HG02884 (cell line): ENCODE results near the gene BDKRB1.
"Not testable (repeated sequence)": the region's sequence is repeated elsewhere in the genome, so short reads cannot be mapped to it uniquely, and the experiment has no call there.

Experiments
- ATAC-seq: cut with Tn5 transposase; IDR thresholded peaks from one replicate; pipeline ENCODE4 v1.9.1; 2021; ENCODE audit warnings: mild to moderate bottlenecking, moderate library complexity; ENCODE audit not compliant: unreplicated experiment

BDKRB1 gene

DNA sequence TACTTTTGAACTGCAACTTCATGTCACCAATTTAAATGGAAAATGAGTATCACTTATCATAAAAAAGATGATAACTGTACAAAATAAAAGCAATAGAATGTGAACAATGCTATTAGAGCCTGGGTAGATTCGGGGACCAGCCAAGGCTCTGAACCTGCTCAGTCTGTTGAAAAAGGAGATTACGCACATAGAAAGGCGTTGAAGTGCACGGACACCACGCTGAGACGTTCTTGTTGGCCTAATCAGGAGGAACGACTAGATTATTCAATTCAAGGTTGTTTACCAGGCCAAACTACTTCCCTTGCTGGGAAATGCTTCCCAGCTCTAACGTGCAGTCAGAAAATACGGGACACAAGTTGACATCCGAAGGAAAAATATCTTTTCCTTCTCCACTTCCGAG lies 23.5 kb upstream of the BDKRB1 start:
- ATAC-seq = no peak

DNA sequence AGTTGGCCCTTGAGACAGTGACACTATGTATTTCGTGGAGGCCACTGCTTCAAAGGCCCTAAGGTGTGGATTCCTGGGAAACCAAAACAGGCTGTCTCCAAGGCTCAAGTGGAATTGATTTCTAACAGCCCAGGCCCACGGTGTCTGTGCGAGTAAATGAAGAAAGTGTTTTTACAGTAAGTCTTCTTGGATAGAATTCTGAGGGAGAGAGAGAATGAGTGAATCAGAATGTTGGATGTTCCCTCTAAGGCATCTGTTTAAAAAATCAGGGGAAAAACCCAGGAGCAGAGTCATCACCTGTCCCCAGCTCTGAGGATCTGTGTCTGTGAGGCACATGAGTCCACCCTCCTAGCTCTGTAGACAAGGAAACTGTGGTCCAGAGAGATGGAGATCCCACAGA lies 22.3 kb upstream of the BDKRB1 start:
- no peak for ATAC-seq

DNA sequence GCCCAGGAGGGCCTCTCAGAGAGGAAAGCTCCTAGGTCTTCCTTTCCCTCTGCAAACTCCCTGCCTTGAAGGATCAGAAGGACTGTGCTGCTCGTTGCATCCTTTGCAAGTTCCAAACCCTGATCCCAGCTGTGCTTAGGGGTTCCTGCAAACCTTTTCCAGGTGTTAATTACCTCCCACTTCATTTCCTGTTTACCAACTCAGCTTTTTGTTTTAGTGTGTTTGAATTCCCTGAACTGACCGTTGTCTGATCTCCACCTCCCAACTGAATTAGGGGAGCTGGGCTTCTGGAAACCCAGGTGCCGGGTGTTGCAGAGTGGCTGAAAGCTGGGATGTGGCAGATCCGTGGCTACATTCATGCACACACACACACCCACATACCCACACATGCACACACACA lies 20.6 kb upstream of the BDKRB1 start:
- no peak for ATAC-seq

- ATAC-seq = no peak
Measured at GRCh38 chr14:96237641-96238040, 18.4 kb upstream of the BDKRB1 start.

GRCh38 chr14:96238676-96239265 lies 17.2 kb upstream of the BDKRB1 start:
- no peak for ATAC-seq

DNA sequence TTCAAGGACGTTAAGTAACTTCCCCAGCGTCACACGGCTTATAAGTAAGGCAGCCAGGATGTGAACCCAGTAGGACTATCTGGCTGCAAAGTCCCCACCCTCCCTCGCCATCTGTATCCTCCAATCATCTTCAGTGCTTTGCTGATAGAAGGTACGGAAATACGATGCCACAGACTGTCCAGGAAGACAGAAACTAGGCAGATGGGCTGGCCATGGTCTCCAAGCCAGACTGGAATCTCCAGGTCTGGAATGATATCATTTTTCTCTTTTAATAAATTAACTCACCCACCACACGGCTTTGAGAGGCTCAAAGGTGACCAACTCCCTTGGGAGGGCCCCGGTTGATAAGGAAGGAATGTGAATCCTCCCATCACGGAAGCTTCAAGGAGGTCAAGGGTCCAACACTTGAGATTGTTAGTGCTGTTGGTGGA lies 16.3 kb upstream of the BDKRB1 start:
- ATAC-seq = no peak

DNA sequence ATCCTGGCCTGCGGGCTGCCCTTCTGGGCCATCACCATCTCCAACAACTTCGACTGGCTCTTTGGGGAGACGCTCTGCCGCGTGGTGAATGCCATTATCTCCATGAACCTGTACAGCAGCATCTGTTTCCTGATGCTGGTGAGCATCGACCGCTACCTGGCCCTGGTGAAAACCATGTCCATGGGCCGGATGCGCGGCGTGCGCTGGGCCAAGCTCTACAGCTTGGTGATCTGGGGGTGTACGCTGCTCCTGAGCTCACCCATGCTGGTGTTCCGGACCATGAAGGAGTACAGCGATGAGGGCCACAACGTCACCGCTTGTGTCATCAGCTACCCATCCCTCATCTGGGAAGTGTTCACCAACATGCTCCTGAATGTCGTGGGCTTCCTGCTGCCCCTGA lies 15.4 kb upstream of the BDKRB1 start:
- no peak for ATAC-seq

DNA sequence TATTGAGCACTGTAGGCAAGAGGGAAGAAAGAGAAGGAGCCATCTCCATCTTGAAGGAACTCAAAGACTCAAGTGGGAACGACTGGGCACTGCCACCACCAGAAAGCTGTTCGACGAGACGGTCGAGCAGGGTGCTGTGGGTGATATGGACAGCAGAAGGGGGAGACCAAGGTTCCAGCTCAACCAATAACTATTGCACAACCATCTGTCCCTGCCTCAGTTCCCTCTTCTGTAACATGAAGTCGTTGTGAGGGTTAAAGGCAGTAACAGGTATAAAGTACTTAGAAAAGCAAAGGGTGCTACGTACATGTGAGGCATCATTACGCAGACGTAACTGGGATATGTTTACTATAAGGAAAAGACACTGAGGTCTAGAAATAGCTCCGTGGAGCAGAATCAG lies 13.9 kb upstream of the BDKRB1 start:
- no peak for ATAC-seq

DNA sequence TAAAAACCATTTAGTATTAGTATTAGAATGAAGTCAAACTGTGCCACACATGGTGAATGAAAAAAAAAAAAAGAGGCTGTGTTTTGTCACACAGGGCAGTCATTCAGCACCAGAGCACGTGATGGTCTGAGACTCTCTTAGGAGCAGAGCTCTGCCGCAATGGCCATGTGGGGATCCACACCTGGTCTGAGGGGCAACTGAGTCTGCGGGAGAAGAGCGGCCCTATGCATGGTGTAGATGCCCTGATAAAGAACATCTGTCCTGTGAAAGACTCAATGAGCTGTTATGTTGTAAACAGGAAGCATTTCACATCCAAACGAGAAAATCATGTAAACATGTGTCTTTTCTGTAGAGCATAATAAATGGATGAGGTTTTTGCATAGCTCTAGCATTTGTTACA lies 12.2 kb upstream of the BDKRB1 start:
- no peak for ATAC-seq

- not testable (repeated sequence) for ATAC-seq
Measured at GRCh38 chr14:96245074-96245473, 10.9 kb upstream of the BDKRB1 start.

DNA sequence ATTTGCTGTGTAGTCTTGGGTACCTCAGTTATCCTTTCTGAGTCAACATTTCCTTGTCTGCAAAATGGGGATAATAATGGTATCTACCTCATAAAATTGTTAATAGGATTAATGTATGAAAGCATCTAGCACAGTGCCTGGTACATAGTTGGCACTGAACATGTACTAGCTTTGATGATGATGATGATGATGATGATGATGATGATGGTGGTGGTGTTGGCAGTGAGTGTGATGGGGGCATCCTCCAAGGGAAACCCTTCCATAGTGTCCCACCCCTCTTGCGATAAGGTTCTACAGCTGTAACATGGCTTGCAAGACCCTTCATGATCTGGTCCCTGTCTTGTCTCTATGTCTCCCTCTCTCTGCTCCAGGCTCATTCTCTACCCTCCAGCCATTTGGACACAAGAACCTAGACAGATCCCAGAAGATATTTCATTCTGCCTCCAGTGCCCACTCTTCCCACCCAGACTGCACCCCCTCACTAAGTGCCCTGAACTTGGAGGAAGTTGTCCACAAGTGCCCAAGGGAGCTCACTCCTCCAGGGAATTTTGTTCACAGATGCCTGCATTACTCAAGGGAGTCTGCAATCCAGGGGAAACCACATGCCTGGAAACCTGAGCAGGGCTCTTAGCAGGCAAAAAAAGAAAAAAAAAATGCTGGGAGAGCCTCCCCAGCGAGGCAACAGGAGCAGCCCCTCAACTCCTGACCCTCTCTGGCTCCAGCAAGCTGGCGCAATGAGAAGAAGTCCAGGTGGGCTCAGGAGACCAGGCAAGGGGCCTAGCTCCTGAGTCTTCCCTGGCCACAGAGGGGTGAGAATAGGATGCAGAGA lies 10.1 kb upstream of the BDKRB1 start:
- no peak for ATAC-seq

GRCh38 chr14:96246539-96246847 lies 9.5 kb upstream of the BDKRB1 start:
- ATAC-seq = no peak

DNA sequence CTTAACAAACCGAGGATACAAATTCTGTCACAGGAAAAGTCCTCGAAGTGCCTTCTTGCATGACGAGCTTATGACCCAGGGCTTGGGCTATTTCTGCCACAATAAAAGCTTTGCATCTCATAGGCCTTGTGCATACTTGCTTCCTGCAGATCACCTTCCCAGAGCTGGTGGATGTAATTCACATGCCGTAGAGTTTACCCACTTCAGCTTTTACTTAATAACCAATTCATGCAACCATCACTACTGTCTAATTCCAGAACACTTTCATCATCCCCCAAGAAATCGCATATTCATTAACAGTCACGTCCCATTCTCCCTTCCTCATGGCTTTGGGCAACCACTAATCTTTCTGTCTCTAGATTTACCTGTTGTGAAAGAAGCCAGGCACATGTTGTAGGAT lies 9.0 kb upstream of the BDKRB1 start:
- no peak for ATAC-seq

DNA sequence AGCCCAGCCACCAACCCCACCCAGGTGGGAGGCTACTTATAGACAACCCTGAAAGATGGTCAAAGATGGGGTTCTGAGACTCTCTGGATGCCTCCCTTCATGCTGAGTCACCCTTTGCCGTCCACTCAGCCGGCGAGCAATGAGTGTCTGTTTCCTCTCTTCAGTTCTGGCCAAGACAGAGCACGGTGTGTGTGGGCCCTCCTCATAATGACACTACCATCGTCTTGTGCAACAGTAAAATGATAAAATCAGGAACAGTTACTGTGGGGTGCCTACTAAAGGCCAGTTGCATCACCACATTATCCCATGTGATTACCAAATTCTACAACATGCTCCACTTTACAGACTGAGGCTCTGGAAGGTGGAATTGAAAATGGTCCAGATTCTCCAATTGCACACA lies 7.0 kb upstream of the BDKRB1 start:
- no peak for ATAC-seq

DNA sequence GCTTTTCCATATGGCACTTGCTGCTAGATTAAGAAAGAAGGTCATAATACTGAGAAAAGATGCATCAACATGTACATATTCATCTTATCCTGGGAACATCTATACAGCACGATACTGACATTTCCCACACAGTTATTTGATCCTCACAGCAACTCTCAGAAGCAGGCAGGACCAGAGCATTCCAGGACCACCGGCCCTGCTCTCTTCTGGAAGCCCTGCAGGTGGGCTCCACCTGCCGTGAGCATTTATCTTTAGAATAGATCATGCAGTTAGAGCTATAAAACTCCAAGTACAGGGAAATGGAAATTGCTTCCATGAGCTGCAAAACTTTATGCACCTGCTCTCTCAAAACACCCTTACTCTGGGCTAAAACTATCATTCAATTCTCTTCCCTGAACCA lies 5.5 kb upstream of the BDKRB1 start:
- ATAC-seq = no peak

DNA sequence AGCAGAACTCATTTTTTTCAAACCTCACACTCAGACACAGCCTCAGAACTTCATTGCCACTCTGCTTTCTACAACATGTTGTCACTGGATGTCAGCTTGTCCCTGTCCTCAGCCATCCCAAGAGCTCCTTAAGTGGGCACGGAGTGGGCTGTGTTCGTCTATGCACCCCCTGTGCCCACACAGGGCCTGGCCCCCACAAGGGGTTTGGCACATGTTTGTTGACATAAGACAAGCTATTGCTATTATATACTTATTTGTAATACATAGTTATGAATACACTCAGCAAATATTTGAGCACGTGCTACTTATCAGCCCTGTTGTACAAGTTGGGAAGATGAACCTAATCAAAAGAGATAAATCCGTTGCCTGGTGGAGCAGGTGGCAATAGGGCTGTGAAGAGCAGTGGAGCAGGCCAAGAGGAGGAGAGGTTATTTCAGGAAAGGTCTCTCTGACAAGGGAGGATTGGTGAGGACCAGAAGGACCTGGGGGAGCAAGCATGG lies 4.3 kb upstream of the BDKRB1 start:
- no peak for ATAC-seq

DNA sequence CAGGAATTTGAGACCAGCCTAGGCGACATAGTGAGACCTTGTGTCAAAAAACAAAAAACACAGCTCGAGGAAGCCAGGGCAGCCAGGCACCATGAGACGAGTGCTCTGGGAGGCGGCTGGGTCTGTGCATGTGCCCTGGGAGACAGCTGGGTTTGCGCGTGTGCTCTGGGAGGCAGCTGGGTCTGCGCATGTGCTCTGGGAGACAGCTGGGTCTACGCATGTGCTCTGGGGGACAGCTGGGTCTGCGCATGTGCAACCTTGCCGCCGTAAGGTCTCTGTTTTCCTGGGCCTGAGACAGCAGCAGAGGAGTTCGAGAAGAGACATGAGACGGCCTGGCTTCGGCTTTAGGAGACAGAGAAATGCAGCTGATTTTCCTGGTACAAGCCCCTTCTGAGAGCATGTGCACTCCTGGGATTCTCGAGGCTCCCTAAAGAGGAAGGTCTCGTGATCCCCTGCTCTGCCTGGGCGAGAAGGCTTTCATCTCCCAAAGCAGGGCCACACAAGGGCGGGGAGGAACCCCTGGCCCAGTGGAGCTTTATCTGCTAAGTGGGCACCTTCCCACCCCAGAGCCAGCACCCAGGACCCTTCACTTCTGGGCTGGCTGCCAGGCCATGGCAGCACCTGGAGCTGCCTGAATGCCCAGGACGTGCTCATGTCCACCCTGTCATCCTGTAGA lies 3.5 kb upstream of the BDKRB1 start:
- ATAC-seq = no peak

DNA sequence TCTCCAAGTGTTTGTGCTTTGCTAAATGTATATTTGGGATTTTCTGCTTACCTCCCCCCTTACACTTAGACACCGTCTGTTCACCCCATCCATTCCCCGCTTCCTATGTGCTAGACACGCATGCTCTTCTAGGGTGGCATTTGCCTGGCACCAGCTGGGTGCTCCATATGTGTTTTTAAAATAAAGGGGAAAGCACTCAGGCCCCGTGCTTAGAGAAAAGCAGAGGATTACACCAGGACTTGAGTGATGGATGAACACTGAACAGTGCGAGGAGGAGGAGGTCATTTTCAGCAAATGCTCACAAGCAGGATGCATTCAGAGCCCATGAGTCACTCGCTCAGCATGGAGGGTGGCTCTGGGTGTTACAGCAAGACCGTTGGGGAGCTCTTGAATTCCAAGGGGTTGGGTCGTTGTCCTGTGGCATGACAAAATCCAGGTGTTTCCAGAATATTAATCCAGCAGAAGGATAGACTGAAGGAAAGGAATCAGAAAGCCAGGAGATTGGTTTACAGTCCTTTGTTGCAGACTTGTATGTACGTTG lies 2.9 kb upstream of the BDKRB1 start:
- no peak for ATAC-seq

GRCh38 chr14:96254687-96255086 lies 1.3 kb upstream of the BDKRB1 start:
- no peak for ATAC-seq

DNA sequence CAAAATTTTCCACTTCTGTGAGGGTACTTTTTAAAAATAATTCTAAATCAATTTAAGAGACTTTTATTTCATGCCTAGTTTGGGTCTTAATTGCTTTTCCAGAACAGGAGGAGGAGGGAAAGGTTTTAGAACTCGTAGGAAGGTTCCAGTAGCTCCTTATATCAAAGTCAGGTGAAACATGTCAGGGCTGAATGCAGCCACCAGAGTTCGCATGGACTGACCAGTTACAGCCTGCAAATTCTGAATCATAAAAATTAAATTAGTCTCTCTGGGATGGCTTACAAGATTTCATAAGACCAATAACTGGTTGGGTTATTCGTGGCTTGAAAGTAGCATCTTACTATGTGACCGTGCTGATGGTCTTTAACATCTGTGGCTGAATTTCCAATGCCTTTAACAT lies 397 bp downstream of the BDKRB1 start:
- ATAC-seq = no peak

DNA sequence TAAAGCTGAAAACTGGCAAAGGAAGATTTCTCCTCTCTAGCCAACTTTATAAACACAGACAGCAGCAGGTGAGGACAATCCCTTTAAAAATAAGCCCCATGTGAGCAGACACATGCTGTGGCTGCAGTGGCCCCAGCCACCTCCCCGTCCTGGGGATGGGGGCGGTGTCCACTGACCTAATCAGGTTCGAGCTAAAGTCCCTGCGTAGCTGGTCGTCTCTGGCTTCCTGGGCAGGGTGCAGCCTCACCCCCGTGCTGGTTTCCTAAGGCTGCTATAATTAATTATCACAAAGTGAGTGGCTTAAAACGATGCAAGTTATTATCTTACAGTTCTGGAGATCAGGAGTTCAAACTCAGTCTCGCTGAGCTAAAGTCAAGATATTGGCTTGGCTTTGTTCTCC lies 1.0 kb downstream of the BDKRB1 start:
- ATAC-seq = no peak

- ATAC-seq = no peak
Measured at GRCh38 chr14:96257900-96258299, 1.9 kb downstream of the BDKRB1 start.
